HG03439 (cell line): ENCODE data around the gene RAB37.

Source experiments
- ATAC-seq: cut with Tn5 transposase; IDR thresholded peaks from one replicate; pipeline ENCODE4 v1.9.1; 2021; ENCODE audit warnings: mild to moderate bottlenecking, moderate library complexity; ENCODE audit not compliant: unreplicated experiment

The RAB37 gene

DNA sequence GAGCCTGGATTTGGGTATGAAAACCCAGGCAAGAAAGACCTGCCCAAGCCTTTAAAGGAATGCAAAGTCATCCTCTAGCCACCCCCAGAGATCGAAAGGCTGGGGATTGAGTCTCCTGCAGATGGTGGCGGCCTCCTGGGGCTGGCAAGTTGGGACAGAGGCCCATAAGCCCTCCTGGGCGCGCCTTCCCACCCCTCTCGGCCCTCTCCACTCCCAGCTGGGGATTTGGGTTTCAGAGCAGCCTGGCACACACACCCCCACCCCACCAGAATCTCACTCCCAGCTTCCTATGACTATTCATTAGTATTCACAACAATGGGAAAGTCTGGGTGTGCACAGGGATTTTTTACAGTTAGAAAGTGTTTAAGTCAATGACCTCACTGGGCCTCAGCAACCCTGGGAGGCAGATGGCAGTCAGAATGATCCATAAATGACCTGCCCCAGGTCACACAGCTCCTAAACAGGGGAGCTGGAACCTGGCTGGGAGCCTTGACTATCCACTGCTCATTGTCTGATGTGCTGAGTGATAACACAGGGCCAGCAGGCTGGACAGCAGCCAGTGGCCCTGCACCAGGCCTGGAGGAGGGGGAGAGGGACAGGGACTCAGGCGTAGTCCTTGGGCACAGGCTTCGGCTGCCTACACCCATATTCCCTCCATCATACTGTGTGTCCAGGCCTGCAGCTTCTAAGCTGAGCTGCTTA is 23.5 kb downstream of the RAB37 start:
- no peak for ATAC-seq

DNA sequence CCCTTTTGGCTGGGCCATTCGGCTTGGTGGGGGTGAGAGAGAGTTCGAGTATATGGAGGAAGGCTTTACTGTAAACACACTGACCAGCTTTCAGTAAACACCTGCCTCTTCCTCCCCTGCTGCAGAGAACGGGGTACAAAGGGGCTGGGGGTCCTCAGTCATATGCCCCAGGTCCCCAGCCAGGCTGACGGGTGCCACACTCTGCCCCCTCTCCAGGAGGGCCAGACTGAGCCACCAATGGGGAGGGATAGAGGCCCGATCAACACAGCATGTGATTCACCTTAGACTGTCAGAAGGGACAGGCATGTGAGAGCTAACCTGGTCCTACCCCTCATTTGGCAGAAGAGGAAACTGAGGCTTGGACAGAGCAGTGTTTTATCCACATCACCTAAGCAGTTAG is 24.4 kb downstream of the RAB37 start:
- no peak for ATAC-seq

DNA sequence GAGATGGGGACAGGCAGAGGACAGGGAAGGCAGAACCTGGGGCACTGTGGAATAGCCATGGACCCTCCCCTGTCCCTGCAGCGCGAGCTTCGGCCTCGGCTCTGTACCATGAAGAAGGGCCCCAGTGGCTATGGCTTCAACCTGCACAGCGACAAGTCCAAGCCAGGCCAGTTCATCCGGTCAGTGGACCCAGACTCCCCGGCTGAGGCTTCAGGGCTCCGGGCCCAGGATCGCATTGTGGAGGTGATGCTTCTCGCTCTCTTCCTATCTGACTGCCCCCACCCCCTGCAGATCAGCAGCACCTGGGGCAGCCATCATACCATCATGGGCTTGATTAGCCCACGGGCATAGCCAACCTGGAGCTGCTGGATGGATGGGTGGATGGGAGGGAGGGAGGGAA is 24.9 kb downstream of the RAB37 start:
- no peak for ATAC-seq

DNA sequence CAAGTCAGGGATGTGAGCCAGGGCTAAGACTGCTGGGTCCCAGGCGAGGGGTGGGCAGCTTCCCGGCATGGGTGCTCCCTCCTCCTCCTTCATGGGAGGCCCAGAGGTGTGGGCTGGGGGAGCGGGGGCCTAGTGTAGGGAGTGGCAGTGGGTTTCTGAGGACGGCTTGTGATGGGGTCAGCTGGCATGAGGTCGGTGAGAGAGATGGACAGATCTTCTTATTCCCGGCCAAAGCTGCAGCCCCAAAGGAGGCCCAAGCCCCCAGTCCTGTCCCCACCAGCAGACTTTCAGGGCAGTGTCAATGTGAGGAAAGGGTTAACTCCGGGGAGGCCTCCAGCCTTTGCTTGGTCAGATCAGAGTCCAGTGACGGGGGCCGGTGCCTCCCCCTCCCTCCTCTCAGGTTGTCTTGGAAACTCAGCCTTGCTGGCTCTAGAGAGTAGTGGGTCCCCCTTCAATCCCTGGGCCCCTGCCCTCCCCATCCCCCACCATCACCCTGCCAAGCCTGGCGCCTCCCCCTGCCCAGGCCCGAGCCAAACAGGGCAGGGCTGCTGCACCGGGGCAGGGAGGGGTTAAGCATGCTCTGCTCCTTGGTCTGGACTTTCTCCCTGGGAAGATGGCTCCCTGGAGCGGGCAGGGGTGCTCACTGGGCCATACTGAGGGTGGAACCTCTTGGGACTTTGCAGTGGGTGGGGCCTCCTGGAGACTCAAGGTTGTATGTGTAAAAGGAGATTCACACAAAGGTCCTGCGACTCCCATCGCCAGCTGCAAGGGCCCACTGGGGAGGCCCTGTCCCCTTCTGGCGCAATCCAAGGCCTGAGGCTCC is 26.7 kb downstream of the RAB37 start:
- no peak for ATAC-seq

DNA sequence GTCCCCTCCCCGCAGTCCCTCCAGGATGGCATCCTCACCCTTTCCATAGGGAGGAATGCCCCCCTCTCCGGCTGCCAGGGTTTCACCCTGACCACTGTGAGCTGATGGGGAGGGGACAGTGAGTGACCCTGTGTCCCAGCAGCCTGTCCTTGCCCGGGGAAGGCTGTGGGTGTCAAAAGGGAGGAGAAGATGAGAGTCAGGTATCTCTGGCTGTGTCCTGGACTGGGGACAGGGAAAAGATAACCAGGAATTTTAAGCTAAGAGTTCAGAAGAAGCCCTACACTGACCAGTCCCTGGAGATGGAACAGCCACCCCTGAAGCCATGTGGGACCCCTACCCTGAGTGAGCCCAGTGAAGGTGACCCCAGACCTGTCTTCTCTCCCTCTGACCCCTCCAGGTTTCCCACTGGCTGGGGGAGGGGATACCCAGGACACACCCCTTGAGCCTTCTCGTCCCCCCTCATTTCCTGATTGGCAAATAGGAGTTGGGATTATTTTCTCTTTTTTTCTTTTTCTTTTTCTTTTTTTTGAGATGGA is 27.8 kb downstream of the RAB37 start:
- ATAC-seq = no peak

DNA sequence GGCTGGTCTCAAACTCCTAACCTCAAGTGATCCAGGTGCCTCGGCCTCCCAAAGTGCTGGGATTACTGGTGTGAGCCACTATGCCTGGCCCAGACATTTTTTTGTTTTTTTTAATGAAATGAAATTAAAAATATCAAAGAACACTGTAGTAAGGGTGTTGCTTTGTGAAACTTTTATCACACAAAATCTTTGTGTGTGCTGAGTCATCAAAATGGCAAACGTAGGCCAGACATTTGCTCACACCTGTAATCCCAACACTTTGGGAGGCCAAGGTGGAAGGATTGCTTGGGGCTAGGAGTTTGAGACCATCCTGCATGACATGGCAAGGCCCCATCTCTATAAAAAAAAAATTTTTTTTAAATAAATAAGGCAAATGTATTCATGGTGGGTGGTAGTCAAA is 29.4 kb downstream of the RAB37 start:
- no peak for ATAC-seq

DNA sequence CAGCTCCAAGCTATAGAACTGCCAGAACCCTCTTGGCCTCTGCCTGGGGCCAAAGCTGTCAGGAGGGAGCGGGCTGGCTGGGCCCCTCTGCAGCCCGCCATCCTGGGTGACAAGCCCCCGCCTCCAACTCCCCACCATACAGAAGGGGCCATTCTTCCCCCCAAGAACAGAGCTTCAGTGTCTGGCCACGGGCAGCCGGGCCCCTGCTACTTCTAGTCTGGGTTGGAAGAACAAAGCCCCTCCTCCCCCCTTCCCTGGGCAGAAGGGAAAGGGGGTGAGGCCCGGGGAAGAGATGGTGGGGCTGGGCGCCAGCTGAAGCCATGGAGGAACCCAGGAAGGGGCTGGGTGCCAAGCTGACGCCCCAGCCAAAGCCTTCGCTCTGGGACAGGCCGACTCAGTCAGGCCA is 30.1 kb downstream of the RAB37 start:
- ATAC-seq = no peak

DNA sequence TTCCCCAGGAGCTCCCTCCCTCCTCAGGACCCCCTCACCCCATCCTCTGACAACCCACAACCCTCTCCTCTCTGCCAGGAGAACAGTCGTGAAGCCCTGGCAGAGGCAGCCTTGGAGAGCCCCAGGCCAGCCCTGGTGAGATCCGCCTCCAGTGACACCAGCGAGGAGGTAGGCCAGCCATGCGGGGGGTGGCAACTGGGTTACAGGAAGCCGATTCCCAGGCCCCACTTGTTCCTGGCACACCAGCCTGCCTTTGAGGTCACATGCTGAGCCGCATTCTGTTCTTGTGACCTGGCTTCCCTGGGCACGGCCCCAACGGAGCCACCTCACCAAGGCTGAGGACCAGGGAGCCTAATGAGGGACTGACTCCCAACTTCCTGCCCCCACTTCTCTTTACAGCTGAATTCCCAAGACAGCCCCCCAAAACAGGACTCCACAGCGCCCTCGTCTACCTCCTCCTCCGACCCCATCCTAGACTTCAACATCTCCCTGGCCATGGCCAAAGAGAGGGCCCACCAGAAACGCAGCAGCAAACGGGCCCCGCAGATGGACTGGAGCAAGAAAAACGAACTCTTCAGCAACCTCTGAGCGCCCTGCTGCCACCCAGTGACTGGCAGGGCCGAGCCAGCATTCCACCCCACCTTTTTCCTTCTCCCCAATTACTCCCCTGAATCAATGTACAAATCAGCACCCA is 31.2 kb downstream of the RAB37 start:
- no peak for ATAC-seq

DNA sequence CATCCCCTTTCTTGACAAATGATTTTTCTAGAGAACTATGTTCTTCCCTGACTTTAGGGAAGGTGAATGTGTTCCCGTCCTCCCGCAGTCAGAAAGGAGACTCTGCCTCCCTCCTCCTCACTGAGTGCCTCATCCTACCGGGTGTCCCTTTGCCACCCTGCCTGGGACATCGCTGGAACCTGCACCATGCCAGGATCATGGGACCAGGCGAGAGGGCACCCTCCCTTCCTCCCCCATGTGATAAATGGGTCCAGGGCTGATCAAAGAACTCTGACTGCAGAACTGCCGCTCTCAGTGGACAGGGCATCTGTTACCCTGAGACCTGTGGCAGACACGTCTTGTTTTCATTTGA is 31.7 kb downstream of the RAB37 start:
- no peak for ATAC-seq

DNA sequence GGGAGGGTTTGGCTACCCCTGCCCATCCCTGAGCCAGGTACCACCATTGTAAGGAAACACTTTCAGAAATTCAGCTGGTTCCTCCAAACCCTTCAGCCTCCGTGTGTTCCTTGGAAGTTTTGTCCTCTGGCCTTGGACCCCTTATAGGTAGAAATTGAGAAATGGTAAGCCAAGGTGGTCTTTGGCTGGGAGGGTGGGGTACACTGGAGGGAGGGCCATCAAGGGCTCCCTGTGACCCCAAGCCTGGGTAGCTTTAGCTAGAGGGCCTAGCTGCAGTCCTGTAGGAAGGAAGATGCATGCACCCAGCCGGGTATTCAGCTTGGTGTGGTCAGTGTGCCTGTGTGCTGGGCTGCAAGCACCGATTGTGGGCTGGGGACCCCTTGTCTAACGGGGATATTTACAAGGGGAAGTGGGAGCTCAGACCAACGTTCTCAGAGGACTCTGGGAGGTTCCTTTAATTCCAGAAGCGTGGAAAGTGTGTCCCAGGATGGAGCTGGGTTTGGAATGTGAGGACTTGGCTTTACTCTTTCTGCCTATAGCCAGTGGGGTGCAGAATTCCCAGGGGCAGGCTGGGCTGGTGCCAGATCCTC is 32.3 kb downstream of the RAB37 start:
- ATAC-seq = no peak

DNA sequence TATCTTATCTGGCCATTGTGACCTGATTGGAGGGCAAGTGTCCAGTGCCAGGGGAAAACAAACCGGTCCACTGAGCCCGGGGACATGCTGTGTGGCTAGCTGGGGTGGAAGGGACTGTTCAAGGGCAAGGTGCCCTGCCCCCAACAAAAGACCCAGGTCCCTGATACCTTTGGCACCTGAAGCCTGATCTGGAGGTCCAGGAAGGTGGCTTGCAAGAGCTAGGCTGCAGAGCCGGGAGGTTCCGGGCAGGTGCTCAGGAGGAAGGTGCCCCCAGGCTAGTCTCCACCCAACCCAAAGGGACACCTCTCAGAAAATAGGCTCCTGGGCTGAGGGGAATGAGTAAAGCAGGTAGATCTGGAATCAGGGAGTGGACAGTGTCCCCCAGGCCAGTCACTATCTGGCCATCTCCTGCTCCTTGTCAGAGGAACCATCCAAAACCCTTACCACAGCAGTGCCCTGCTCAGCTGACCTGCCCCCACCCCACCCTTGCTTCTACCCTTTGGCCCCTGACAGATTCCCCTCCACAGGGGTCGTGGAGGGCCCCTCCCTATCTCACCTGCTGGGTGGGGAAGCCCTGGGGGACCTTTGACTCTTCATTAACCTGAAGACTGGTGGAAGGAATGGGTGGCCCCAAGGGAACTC is 32.9 kb downstream of the RAB37 start:
- no peak for ATAC-seq

DNA sequence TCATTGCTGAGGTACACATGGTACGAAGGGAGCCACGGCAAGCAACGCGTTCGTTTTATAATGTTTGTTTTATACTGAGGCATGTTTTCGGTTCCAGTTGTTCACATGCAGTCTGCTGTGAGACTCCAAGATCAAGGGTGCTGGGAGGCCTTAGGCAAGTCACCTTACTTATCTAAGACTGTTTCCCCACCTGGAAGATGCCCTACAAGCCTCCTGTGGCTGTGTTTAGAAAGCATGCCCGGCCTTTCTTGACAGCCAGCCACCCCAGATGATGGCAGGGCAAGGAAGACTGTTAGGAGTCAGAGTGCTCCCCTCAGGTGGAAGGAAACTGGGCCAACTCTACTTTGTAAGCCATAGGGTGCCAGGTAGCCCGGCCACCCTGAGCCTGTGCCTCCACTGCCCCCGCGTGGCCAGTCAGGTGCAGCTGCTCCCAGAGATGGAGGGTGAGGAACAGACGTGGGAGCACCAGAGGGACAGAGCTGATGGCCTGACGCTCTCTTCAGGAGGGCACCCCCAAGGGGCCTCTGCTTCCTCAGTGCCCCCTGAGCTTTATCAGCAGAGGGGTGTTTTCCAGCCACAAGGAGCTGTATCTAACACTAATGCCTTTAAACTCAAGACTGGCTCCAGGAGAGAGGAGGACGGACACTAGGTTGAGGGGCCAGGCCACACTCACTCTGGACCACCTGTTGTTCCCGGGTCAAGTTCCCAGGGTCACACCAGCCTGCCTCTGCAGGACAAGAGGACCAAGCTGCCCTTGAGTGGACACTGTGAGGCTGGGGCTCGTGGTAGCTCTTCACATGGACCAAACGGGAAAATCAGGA is 33.7 kb downstream of the RAB37 start:
- ATAC-seq = no peak

DNA sequence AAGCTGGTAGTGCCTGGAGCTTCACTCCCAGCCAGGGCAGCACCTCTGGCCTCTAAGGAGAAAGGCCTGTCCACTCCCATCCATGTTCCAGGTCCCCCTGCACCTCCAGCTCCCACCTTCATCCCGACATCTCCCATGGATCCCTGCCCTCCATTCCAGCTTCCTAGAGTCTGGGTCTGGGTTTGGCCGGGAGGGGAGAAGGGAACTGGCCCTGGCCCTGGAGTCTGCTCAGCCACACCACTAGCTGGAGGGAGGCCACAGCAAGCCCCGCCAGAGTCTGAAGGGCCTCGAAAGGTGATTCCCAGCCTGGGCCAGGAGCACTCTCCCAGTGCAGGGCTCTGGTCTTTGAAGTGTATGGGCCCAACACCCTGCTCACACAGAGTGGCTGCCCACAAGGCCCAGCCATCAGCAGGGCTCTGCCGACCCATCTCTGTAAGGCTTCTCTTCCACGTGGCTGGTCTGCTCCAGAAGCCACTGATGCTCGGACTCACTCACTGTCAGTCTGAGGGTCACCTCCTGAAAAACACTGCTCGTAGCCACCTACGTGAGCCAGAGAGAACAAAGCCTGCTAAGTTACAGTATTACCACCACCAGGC is 34.4 kb downstream of the RAB37 start:
- no peak for ATAC-seq

DNA sequence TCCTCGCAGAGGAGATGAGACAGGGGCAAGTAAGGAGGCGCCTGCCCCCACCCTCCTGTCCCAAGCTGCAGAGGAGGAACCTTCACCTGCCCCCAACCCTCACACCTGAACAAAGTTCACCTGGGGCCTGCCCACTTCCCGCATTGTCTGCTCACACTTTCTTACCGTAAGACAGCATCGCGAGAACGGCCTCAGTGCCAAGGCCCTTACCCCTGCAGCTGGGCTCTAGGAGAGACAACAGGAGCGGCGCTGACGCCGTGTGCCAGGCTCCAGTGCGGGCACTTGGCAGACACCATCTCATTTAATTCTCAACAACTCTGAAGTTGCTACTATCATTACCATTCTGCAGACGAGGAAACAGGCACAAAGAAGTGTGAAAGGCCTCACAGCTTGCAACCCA is 35.0 kb downstream of the RAB37 start:
- ATAC-seq = no peak

DNA sequence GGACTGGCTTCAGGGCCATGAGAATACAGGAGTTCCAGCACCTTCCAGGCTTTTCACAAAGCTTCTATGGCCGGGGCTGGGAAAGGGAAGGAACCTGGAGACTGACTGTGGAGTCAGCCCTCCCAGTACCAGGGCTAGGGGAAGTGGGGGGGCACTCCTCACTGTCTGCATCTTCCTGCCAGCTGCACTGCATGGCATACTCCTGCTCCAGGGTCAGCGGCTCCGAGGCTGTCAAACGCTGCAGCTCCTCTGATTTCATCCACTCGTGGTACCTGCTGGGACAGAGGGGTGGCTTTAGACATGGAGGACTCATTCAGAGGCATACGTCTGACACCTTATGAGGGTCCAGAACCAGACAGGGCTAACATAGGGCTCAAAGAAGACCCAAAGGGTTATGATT is 36.4 kb downstream of the RAB37 start:
- no peak for ATAC-seq

DNA sequence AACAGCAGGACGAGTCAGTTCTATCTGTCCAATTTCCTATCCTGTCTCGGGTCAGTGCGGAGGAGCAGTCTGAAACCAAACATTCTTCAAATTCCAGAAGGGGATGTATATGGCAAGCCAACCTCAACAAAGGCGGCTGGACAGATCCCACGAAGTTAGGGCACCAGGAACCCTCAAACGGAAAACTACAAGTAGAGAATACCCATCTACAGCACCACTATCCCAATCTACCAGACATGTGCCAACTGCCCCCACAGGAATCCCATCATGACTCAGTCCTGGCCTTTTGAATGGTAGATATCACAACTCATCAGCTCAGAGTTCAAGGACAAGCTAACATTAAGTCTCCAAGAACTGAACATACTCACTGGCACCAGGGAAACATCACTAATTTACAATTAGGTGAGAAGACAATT is 36.8 kb downstream of the RAB37 start:
- ATAC-seq = no peak

DNA sequence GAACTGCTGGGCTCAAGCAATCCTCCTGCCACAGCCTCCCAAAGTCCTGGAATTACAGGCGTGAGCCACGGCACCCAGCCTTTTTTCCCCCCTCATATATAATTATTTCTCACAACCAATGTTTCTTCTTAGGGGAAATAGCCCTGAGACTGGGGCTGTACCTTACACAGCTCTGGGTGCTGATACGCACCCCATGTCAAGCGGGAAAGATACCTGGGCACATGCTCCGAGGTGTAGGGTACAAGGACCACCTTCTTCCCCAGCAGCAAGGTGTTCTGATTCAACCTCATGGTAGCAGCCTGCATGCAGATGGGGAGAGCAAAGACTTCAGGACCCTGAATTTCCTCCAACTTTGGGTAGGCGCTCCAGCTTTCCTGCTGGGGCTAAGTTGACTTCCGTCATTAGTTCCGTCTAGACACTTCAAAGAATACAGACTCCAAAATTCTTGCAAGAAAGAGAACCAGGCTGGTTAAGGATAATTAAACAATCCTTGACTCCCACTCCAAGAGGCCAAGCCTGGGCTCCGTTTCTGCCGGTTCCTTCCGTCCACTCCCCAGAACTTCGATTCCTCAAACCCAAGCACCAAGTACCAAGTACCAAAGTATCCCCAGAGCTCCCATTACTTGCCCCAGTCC is 38.5 kb downstream of the RAB37 start:
- no peak for ATAC-seq

DNA sequence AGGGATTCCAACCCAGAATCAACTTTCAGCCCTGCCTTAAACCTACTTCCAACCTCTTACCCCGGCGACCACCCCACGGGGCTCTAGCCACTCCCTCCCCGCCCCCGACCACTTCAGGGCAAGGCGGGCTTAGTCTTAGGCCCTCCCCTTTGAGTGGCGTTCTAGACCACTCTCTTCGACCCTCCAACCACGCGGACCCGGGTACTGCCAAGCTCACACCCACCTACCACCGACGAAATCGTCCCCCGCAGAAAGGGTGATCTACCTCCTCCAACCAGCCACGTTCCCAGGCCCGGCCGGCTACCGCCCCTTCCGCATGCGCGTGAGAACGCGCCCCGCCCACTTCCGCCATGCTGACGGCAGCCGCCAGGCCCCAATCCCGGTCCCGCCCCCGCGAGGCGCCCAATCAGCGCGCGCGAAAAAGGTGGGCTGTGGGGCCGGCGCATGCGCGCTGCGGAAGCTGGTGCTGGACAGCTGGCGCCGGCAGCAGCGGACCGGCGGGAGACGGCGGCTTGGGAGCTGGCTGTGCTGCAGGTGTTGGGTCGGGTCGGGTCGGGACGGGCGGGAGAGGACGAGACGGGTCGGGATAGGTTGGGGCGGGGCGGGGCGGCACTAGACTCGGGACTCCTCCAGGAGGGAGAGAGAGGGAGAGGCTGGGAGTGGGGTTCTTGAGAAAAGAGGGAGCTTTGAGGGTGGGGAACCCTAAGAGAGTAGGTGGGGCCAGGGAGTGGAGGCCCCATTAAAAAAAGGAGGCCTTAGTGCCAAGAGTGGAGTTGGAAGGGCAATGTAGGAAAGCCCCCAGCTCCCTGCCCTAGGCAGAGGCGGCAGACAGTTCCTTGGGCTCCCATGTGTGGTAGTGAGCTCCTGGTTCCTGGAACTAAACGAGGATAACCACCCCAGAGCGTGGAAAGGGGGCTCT is 39.2 kb downstream of the RAB37 start, which contains the start of gene NAT9:
NAT9 (minus strand) TSS at position 302 of the 919 bp plus-strand sequence. CDS start 647 bp downstream, outside the sequence.
- ATAC-seq = peak; percentile 67
